Measurements from ENCODE around the gene TNFAIP8L2. TPM values are rescaled to one million over a fixed set of nuclear protein-coding genes. Genes with fewer than 3 reads are reported as not detected.

Gene TNFAIP8L2
- total RNA-seq = 0.96 TPM

GRCh38 chr1:151156515-151156819 lies at the start of gene TNFAIP8L2:
TNFAIP8L2 (plus strand) TSS chr1:151156649; CDS start chr1:151158698, 2,049 bp downstream.
- ATAC-seq (peak; percentile 71), DNase-seq (ENCODE audit: low spot score) (no peak)

GRCh38 chr1:151106894-151107293 lies 49.6 kb upstream of the TNFAIP8L2 start:
- no peak for ATAC-seq
- DNase-seq (ENCODE audit: low spot score) = no peak

- DNase-seq (ENCODE audit: low spot score) = no peak
- no peak for ATAC-seq
These were observed 48.1 kb upstream of the TNFAIP8L2 start for GRCh38 chr1:151108331-151108730.

GRCh38 chr1:151113877-151114276 lies 42.6 kb upstream of the TNFAIP8L2 start:
- ATAC-seq (no peak), DNase-seq (ENCODE audit: low spot score) (no peak)

GRCh38 chr1:151124763-151125403 lies 31.6 kb upstream of the TNFAIP8L2 start:
- ATAC-seq = no peak
- DNase-seq (ENCODE audit: low spot score) = no peak

GRCh38 chr1:151128800-151129199 lies 27.6 kb upstream of the TNFAIP8L2 start:
- DNase-seq (ENCODE audit: low spot score) (no peak), ATAC-seq (no peak)

GRCh38 chr1:151130987-151131586 lies 25.4 kb upstream of the TNFAIP8L2 start:
- ATAC-seq (peak; percentile 78), DNase-seq (ENCODE audit: low spot score) (peak; percentile 76)

- no peak for DNase-seq (ENCODE audit: low spot score)
- peak; percentile 7 for ATAC-seq
These were observed 24.6 kb upstream of the TNFAIP8L2 start for GRCh38 chr1:151131701-151132334.

GRCh38 chr1:151132335-151133017 lies 24.0 kb upstream of the TNFAIP8L2 start:
- ATAC-seq (no peak), DNase-seq (ENCODE audit: low spot score) (no peak)

- DNase-seq (ENCODE audit: low spot score) (no peak), ATAC-seq (no peak)
These were observed 23.2 kb upstream of the TNFAIP8L2 start for GRCh38 chr1:151133018-151133806.

GRCh38 chr1:151134396-151134795 lies 22.1 kb upstream of the TNFAIP8L2 start:
- DNase-seq (ENCODE audit: low spot score) (no peak), ATAC-seq (peak; percentile 79)

GRCh38 chr1:151134991-151135390 lies 21.5 kb upstream of the TNFAIP8L2 start:
- ATAC-seq (no peak), DNase-seq (ENCODE audit: low spot score) (no peak)

- DNase-seq (ENCODE audit: low spot score) (no peak), ATAC-seq (no peak)
These were observed 20.7 kb upstream of the TNFAIP8L2 start for GRCh38 chr1:151135433-151136385.

- DNase-seq (ENCODE audit: low spot score) = no peak
- ATAC-seq = no peak
These were observed 18.7 kb upstream of the TNFAIP8L2 start for GRCh38 chr1:151137789-151138188.

GRCh38 chr1:151142411-151143056 lies 13.9 kb upstream of the TNFAIP8L2 start:
- no peak for DNase-seq (ENCODE audit: low spot score)
- ATAC-seq = no peak

GRCh38 chr1:151143057-151143435 lies 13.4 kb upstream of the TNFAIP8L2 start:
- ATAC-seq = no peak

GRCh38 chr1:151143986-151144385 lies 12.5 kb upstream of the TNFAIP8L2 start:
- DNase-seq (ENCODE audit: low spot score) = no peak
- ATAC-seq = no peak

More at GRCh38 chr1:151143057-151143435, 13.4 kb upstream of the TNFAIP8L2 start:
- DNase-seq (ENCODE audit: low spot score) = no peak

GRCh38 chr1:151144474-151145303 lies 11.8 kb upstream of the TNFAIP8L2 start:
- DNase-seq (ENCODE audit: low spot score) (no peak), ATAC-seq (no peak)
